ENCODE measurements around the gene PRR36.

DNA sequence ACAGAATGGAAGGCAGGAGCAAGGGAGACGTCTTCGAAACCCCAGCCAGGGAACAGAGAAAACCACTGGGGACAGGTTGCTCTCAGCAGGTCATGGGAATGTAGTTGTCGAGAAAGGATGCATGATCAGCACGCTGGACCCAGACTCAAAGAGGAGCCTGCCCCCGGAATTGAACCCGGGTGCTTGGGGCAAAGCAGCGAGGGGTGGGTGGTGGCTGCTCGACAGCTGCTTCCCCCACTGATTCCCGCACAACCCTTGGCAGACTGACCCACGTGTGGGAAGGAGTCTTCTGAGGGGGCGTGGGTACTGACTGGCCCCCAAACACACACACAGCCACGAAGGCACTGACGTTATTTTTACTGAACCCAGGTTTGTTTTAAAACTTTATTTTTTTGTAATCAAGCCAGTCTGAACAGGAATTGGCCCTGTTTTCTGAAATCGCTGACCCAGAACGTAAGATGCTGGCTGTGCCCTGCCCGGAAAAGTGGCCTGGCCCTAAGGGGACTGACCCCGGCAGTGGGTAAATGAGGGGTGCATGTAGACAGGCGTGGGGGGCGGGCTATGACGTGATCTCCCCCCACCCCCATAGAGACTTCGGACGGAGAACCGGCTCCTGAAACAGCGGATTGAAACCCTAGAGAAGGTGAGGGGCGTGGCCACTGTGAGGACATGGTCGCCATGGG, 18.6 kb downstream of the PRR36 start:
- TF ChIP-seq, protein P1, sequence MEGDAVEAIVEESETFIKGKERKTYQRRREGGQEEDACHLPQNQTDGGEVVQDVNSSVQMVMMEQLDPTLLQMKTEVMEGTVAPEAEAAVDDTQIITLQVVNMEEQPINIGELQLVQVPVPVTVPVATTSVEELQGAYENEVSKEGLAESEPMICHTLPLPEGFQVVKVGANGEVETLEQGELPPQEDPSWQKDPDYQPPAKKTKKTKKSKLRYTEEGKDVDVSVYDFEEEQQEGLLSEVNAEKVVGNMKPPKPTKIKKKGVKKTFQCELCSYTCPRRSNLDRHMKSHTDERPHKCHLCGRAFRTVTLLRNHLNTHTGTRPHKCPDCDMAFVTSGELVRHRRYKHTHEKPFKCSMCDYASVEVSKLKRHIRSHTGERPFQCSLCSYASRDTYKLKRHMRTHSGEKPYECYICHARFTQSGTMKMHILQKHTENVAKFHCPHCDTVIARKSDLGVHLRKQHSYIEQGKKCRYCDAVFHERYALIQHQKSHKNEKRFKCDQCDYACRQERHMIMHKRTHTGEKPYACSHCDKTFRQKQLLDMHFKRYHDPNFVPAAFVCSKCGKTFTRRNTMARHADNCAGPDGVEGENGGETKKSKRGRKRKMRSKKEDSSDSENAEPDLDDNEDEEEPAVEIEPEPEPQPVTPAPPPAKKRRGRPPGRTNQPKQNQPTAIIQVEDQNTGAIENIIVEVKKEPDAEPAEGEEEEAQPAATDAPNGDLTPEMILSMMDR (IDR thresholded peaks at IDR 0.05), result no peak
- TF ChIP-seq POLR2AphosphoS5 (IDR thresholded peaks at IDR 0.05; ENCODE audit: insufficient read depth in 1 of 2, low read depth in 1 of 2), result no peak

Data from vagina (tissue), 2 donors.